ENCODE measurements around the gene PRKCB.
A peak's percentile ranks its signal among the peaks of the same experiment; 100 is the strongest.

PRKCB gene

GRCh38 chr16:23967775-23968174 lies 132.0 kb downstream of the PRKCB start:
- no peak for DNase-seq (ENCODE audit: low read depth, low spot score)

GRCh38 chr16:23968176-23968575 lies 132.4 kb downstream of the PRKCB start:
- no peak for DNase-seq (ENCODE audit: low read depth, low spot score)

- DNase-seq (ENCODE audit: low read depth, low spot score): no peak
Measured at GRCh38 chr16:23969468-23970297, 133.9 kb downstream of the PRKCB start.

GRCh38 chr16:23974223-23974622 lies 138.4 kb downstream of the PRKCB start:
- peak; percentile 14 for DNase-seq (ENCODE audit: low read depth, low spot score)

- DNase-seq (ENCODE audit: low read depth, low spot score): no peak
Measured at GRCh38 chr16:23975293-23975692, 139.5 kb downstream of the PRKCB start.

- no peak for DNase-seq (ENCODE audit: low read depth, low spot score)
Measured at GRCh38 chr16:23976091-23976490, 140.3 kb downstream of the PRKCB start.

- DNase-seq (ENCODE audit: low read depth, low spot score): no peak
Measured at GRCh38 chr16:23976524-23976923, 140.7 kb downstream of the PRKCB start.

- no peak for DNase-seq (ENCODE audit: low read depth, low spot score)
Measured at GRCh38 chr16:23979441-23979840, 143.7 kb downstream of the PRKCB start.

- DNase-seq (ENCODE audit: low read depth, low spot score): no peak
Measured at GRCh38 chr16:23979982-23980381, 144.2 kb downstream of the PRKCB start.

GRCh38 chr16:23981429-23982399 lies 145.9 kb downstream of the PRKCB start:
- no peak for DNase-seq (ENCODE audit: low read depth, low spot score)

- no peak for DNase-seq (ENCODE audit: low read depth, low spot score)
Measured at GRCh38 chr16:23986455-23986854, 150.7 kb downstream of the PRKCB start.

- DNase-seq (ENCODE audit: low read depth, low spot score): no peak
Measured at GRCh38 chr16:23987443-23987842, 151.7 kb downstream of the PRKCB start.

GRCh38 chr16:23990507-23990906 lies 154.7 kb downstream of the PRKCB start:
- DNase-seq (ENCODE audit: low read depth, low spot score): no peak

GRCh38 chr16:23991066-23991465 lies 155.3 kb downstream of the PRKCB start:
- DNase-seq (ENCODE audit: low read depth, low spot score): no peak

GRCh38 chr16:23994615-23995014 lies 158.8 kb downstream of the PRKCB start:
- DNase-seq (ENCODE audit: low read depth, low spot score): no peak

- DNase-seq (ENCODE audit: low read depth, low spot score): no peak
Measured at GRCh38 chr16:23996258-23996955, 160.6 kb downstream of the PRKCB start.

- DNase-seq (ENCODE audit: low read depth, low spot score): no peak
Measured at GRCh38 chr16:23998771-23999170, 163.0 kb downstream of the PRKCB start.

GRCh38 chr16:23999663-24000062 lies 163.9 kb downstream of the PRKCB start:
- no peak for DNase-seq (ENCODE audit: low read depth, low spot score)

GRCh38 chr16:24001710-24002109 lies 165.9 kb downstream of the PRKCB start:
- no peak for DNase-seq (ENCODE audit: low read depth, low spot score)

- DNase-seq (ENCODE audit: low read depth, low spot score): no peak
Measured at GRCh38 chr16:24002619-24003018, 166.8 kb downstream of the PRKCB start.

GRCh38 chr16:24005577-24005976 lies 169.8 kb downstream of the PRKCB start:
- DNase-seq (ENCODE audit: low read depth, low spot score): no peak

- no peak for DNase-seq (ENCODE audit: low read depth, low spot score)
Measured at GRCh38 chr16:24007391-24007790, 171.6 kb downstream of the PRKCB start.
